T-helper 17 cell (primary cell): ENCODE measurements around the gene PVR. TPM values are rescaled to one million over a fixed set of nuclear protein-coding genes. Genes with fewer than 3 reads are reported as not detected.
"Not testable (repeated sequence)": the region's sequence is repeated elsewhere in the genome, so short reads cannot be mapped to it uniquely, and the experiment has no call there.

Experiments
- ATAC-seq: fragments of 150-1000 bp; cut with Tn5 transposase; 2 replicates; pipeline ENCODE4 v1.10.0; 2021; ENCODE audit warnings: mild to moderate bottlenecking, moderate library complexity
- DNase-seq, 3 donors: peaks; one replicate each; pipeline versions ENCODE4 v3.0.0 to v3.0.0-alpha.2; 2020 to 2021
- H3K9me3 ChIP-seq: one replicate; pipeline ENCODE4 v1.7.0; 2013; ENCODE audit warnings: low read length, mild to moderate bottlenecking; ENCODE audit not compliant: control insufficient read depth, poor library complexity, severe bottlenecking
- H3K27ac Mint-ChIP-seq: one replicate; pipeline ENCODE4 v1.8.0; 2022; ENCODE audit warnings: mild to moderate bottlenecking, moderate library complexity, mixed read lengths
- H3K27me3 Mint-ChIP-seq: one replicate; pipeline ENCODE4 v1.8.0; 2022; ENCODE audit warnings: mixed read lengths
- H3K36me3 Mint-ChIP-seq: one replicate; pipeline ENCODE4 v1.8.0; 2022; ENCODE audit warnings: low read depth, mixed read lengths
- H3K4me1 Mint-ChIP-seq: one replicate; pipeline ENCODE4 v1.8.0; 2022; ENCODE audit warnings: mild to moderate bottlenecking, mixed read lengths
- H3K4me3 Mint-ChIP-seq: one replicate; pipeline ENCODE4 v1.8.0; 2022; ENCODE audit warnings: mild to moderate bottlenecking, moderate library complexity, mixed read lengths
- total RNA-seq, 4 donors: library from RNA in 2 of 4; stranded (reverse) in 2 of 4; gene quantifications; one replicate each; pipeline ENCODE4 v1.2.3 and lab custom pipeline; 2022 to 2026

The PVR gene
- total RNA-seq, 2 donors from 2014 or later, result 0.70 to 0.94 TPM

DNA sequence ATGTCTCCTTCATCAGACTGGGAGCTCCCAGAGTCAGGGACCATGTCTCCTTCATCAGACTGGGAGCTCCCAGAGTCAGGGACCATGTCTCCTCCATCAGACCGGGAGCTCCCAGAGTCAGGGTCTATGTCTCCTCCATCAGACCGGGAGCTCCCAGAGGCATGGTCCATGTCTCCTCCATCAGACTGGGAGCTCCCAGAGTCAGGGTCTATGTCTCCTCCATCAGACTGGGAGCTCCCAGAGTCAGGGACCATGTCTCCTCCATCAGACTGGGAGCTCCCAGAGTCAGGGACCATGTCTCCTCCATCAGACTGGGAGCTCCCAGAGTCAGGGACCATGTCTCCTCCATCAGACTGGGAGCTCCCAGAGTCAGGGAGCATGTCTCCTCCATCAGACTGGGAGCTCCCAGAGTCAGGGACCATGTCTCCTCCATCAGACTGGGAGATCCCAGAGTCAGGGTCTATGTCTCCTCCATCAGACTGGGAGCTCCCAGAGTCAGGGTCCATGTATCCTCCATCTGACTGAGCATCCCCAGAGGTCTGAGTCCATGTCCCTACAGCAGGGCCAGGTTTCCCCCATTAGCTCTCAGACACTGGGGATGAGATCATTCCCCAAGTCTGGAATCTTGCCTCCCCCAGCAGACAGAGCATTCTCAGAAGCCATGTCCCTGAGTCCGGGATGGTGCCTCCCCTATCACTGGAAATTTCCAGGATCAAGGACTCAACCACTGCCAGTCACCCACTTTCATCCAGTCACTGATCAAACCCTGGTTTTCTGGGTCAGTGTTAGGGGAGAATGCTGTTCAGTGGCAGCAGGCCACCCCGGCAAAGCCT lies 65.9 kb downstream of the PVR start:
- not testable (repeated sequence) for H3K27ac Mint-ChIP-seq, H3K27me3 Mint-ChIP-seq, H3K4me1 Mint-ChIP-seq, DNase-seq, H3K9me3 ChIP-seq, H3K4me3 Mint-ChIP-seq, H3K36me3 Mint-ChIP-seq, ATAC-seq

DNA sequence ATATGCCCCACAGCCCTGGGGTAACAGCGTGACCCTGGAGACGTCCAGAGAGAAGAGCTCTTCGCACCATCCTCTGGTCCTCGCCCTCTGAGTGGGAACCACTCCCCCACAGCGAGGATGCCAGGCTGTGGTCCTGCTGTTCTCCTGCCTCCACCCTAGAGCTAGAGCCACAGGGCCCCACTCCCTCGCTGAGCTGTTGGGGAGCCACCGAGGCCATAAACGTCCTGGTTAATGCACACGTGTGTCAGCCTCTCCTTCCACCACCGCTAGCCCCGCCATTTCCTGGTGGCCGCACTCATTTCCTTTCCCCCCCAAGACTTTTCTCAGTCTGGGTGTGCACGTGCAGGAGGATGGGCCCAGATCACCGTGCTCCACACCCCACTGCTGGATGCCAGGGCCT lies 66.8 kb downstream of the PVR start:
- no peak overlapping the region for H3K27ac Mint-ChIP-seq
- peaks cover 5% of the 10 kb centered on the region for H3K27me3 Mint-ChIP-seq
- DNase-seq (no peak), ATAC-seq (no peak)
- H3K4me1 Mint-ChIP-seq, result no peaks in the 10 kb centered on the region
- H3K9me3 ChIP-seq, result no peaks in the 10 kb centered on the region
- no peaks in the 10 kb centered on the region for H3K36me3 Mint-ChIP-seq
- H3K4me3 Mint-ChIP-seq, result no peak overlapping the region

DNA sequence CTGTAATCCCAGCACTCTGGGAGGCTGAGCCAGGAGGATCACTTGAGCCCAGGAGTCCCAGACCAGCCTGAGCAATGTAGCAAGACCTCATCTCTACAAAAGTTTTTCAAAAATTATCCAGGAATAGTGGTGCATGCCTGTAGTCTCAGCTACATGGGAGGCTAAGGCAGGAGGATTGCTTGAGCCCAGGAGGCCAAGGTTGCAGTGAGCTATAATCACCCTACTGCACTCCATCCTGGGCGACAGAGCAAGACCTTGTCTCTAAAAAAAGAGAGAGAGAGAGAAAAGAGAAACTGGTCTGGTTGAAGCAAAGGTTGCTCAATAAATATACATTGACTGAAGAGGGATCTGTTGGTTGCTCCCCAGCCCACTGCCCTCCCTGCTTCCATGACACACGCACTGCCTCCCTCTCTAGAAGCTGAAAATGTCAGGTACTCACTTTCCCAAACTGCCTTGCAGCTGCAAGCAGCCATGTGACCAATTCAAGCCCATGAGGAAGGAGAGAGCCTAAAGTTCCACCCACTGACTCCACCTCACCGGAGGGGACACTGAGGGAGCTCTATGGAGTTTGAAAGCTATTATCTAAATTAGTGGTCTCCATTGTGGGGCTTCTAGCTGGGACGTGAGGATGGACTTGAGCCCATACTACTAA lies 69.3 kb downstream of the PVR start:
- Mint-ChIP-seq H3K4me1 (no peaks in the 10 kb centered on the region), H3K4me3 (no peak overlapping the region), H3K27ac (no peak overlapping the region)

More for the DNA sequence above, 69.3 kb downstream of the PVR start:
- no peaks in the 10 kb centered on the region for H3K9me3 ChIP-seq
- no peaks in the 10 kb centered on the region for H3K36me3 Mint-ChIP-seq
- no peak for DNase-seq
- ATAC-seq, result no peak
- peaks cover 5% of the 10 kb centered on the region for H3K27me3 Mint-ChIP-seq

Other genes with a start within 250 kb of the PVR start
- under 1 TPM in 1 of 2 donors, not detected in 1; 0.85 TPM for gene ZNF285, start 242.3 kb upstream of the PVR start, total RNA-seq
- under 1 TPM in 1 of 2 donors, not detected in 1; 0.25 TPM for gene ZNF229, start 195.4 kb upstream of the PVR start, total RNA-seq
- 1 to 10 TPM; 5.8 to 6.2 TPM for gene ZNF180, start 143.4 kb upstream of the PVR start, total RNA-seq
- not detected for gene CEACAM20, start 114.2 kb upstream of the PVR start, total RNA-seq
- not detected for gene IGSF23, start 30.3 kb upstream of the PVR start, total RNA-seq
- under 1 TPM; 0.27 to 0.39 TPM for gene CEACAM19, start 27.6 kb downstream of the PVR start, total RNA-seq
- gene CEACAM16, start 55.2 kb downstream of the PVR start, total RNA-seq, result not detected
- 100 to 1,000 TPM; 149 to 168 TPM for gene BCL3, start 104.8 kb downstream of the PVR start, total RNA-seq
- gene CBLC, start 134.0 kb downstream of the PVR start, total RNA-seq, result not detected
- not detected for gene BCAM, start 165.2 kb downstream of the PVR start, total RNA-seq
- gene NECTIN2, start 202.4 kb downstream of the PVR start, total RNA-seq, result 1 to 10 TPM; 2.5 to 5.2 TPM
- 10 to 100 TPM; 29.0 to 34.8 TPM for gene TOMM40, start 247.3 kb downstream of the PVR start, total RNA-seq